Tibial artery (tissue), 4 donors: ENCODE results near the gene TRPM2.

Experiments
- DNase-seq, 2 donors: peaks; one replicate each; pipeline ENCODE4 v3.0.0-alpha.2; 2019
- H3K27ac ChIP-seq, 2 donors: fragments of 200-600 bp; sonication (generic) in 1 of 2; 1 replicate in 1 of 2; 2 replicates in 1 of 2; pipeline ENCODE4 v1.5.1; 2018 to 2019; ENCODE audit warnings: mild to moderate bottlenecking in 1 of 2
- H3K27me3 ChIP-seq, 2 donors: fragments of 200-600 bp; sonication (generic) in 1 of 2; one replicate each; pipeline versions ENCODE4 v1.5.1 to v1.6.0; 2016 to 2019
- H3K36me3 ChIP-seq, 3 donors: fragments of 200-600 bp; sonication (generic) in 2 of 3; one replicate each; pipeline ENCODE4 v1.5.1; 2016 to 2019; ENCODE audit warnings: mild to moderate bottlenecking in 2 of 3
- H3K4me1 ChIP-seq, 4 donors: fragments of 200-600 bp; sonication (generic) in 2 of 4; 1 replicate in 3 of 4; 2 replicates in 1 of 4; pipeline ENCODE4 v1.5.1; 2016 to 2019
- H3K4me3 ChIP-seq, 2 donors: fragments of 200-600 bp; sonication (generic) in 1 of 2; 1 replicate in 1 of 2; 2 replicates in 1 of 2; pipeline ENCODE4 v1.5.1; 2018 to 2019; ENCODE audit warnings: mild to moderate bottlenecking in 2 of 2
- H3K9me3 ChIP-seq, 3 donors: fragments of 200-600 bp; sonication (generic) in 1 of 3; one replicate each; pipeline ENCODE4 v1.5.1; 2016 to 2019
- CTCF ChIP-seq, 2 experiments: fragments of 200-600 bp in 1 of 2; fragments of 450-650 bp in 1 of 2; IDR thresholded peaks; one replicate each; pipeline ENCODE4 v1.5.1; 2017 to 2019; ENCODE audit warnings: antibody characterized with exemption in 2 of 2, mild to moderate bottlenecking in 1 of 2, moderate library complexity in 1 of 2
- intact Hi-C: fragments of 100-400 bp; cut with DNase I; formaldehyde crosslinking; loops from one replicate; pipeline ENCODE4 v1.15.0; 2023; ENCODE audit warnings: low total_unique reads

TRPM2 gene

GRCh38 chr21:44368711-44369446, 15.5 kb downstream of the TRPM2 start:
- H3K4me1 ChIP-seq, result peaks cover 0 to 12% (median 0%) of the 10 kb centered on the region in 4 donors
- intact Hi-C loops, result no loop called here
- H3K9me3 ChIP-seq, result peaks cover 0 to 7% (median 0%) of the 10 kb centered on the region in 3 donors
- TF ChIP-seq CTCF (IDR thresholded peaks at IDR 0.05), result no peak
- H3K4me3 ChIP-seq, result no peak overlapping the region
- no peak for DNase-seq
- H3K36me3 ChIP-seq, result no peaks in the 10 kb centered on the region
- no peak overlapping the region for H3K27ac ChIP-seq
- H3K27me3 ChIP-seq, result peaks cover 0 to 63% of the 10 kb centered on the region in 2 donors

- Histone ChIP-seq H3K27ac (no peak overlapping the region), H3K36me3 (no peaks in the 10 kb centered on the region), H3K4me3 (no peak overlapping the region), H3K27me3 (peaks cover 0 to 61% of the 10 kb centered on the region in 2 donors), H3K9me3 (no peaks in the 10 kb centered on the region), H3K4me1 (peaks cover 0 to 12% (median 0%) of the 10 kb centered on the region in 4 donors)
- no peak for DNase-seq
- no peak for TF ChIP-seq CTCF (IDR thresholded peaks at IDR 0.05)
- intact Hi-C loops, result no loop called here
Measured at GRCh38 chr21:44370027-44370735, 16.8 kb downstream of the TRPM2 start.

- TF ChIP-seq CTCF (IDR thresholded peaks at IDR 0.05), result no peak
- intact Hi-C loops, result no loop called here
- H3K36me3 ChIP-seq, result no peaks in the 10 kb centered on the region
- peaks cover 0 to 12% (median 0%) of the 10 kb centered on the region in 4 donors for H3K4me1 ChIP-seq
- H3K27me3 ChIP-seq, result peaks cover 0 to 64% of the 10 kb centered on the region in 2 donors
- H3K4me3 ChIP-seq, result no peak overlapping the region
- no peaks in the 10 kb centered on the region for H3K9me3 ChIP-seq
- no peak overlapping the region for H3K27ac ChIP-seq
- DNase-seq, result peak in 1 of 2 donors; percentile 57
Measured at GRCh38 chr21:44370786-44371410, 17.5 kb downstream of the TRPM2 start.

GRCh38 chr21:44371596-44371995, 18.2 kb downstream of the TRPM2 start:
- Histone ChIP-seq H3K36me3 (no peaks in the 10 kb centered on the region), H3K4me1 (peaks cover 0 to 12% (median 0%) of the 10 kb centered on the region in 4 donors), H3K27me3 (peaks cover 0 to 60% of the 10 kb centered on the region in 2 donors), H3K27ac (no peak overlapping the region), H3K4me3 (no peak overlapping the region), H3K9me3 (no peaks in the 10 kb centered on the region)
- intact Hi-C loops, result no loop called here
- TF ChIP-seq CTCF (IDR thresholded peaks at IDR 0.05), result no peak
- DNase-seq, result peak in 1 of 2 donors; percentile 15

GRCh38 chr21:44372616-44373015, 19.2 kb downstream of the TRPM2 start:
- intact Hi-C loops, result no loop called here
- Histone ChIP-seq H3K4me3 (no peak overlapping the region), H3K27me3 (peaks cover 0 to 63% of the 10 kb centered on the region in 2 donors), H3K27ac (no peak overlapping the region), H3K9me3 (no peaks in the 10 kb centered on the region), H3K36me3 (no peaks in the 10 kb centered on the region), H3K4me1 (peaks cover 0 to 12% (median 0%) of the 10 kb centered on the region in 4 donors)
- DNase-seq, result no peak
- no peak for TF ChIP-seq CTCF (IDR thresholded peaks at IDR 0.05)
